Stimulated activated CD8-positive, alpha-beta memory T cell treated with anti-CD3 and anti-CD28 coated beads, Interleukin-15, amount 100 ng/mL, for 24 hours (primary cell): ENCODE results near the gene PHYH.
"Not testable (repeated sequence)": the region's sequence is repeated elsewhere in the genome, so short reads cannot be mapped to it uniquely, and the experiment has no call there.

ENCODE experiments used
- DNase-seq: peaks from one replicate; pipeline ENCODE4 v3.0.0-alpha.2; 2020; ENCODE audit warnings: low read depth

Gene PHYH

DNA sequence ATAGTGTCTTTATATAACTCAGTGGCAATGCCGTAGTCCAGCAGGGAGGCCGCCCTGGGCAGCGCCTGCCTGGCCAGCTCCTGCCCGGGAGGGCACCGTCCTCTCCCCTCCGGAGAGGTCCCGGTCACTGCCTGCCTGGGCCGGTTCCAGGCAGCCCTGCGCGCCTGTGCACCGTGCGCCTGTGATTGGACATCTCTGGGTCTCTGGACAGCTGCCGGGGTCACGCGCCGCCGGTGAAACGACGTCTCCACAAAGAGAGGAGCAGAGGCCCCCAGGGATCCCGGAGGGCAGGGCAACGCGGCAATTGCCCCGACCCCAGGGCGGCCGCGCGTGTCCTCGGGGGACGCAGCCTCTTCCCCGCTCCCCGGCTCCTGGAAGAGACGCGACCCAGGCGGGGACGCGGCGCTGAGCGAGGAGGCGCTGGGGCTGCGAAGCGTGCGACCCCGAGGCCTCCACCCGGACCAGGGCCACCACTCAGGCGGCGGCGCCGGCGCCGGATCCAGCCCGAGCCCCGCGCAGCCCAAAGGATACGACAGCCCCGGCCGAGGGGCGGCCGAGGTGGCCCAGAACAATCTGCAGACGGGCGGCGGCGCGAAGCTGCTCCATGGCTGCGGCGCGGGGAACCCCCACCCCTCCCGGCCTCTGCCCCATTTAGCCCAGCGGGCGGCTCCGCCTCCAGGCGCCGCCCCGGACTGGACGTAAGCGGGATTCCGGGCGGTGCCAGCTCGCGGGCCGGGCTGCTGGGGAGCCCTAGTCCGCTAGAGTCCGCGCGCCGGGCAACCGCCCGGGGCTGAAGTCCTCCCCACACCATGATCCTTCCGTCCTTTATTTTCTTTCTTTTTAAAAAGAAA, at the start of gene PHYH:
Gene PHYH, minus strand, starts transcription at position 628 of the 851 bp plus-strand sequence. Its CDS starts 22 bp downstream, at position 606.
- peak; percentile 57 for DNase-seq

DNA sequence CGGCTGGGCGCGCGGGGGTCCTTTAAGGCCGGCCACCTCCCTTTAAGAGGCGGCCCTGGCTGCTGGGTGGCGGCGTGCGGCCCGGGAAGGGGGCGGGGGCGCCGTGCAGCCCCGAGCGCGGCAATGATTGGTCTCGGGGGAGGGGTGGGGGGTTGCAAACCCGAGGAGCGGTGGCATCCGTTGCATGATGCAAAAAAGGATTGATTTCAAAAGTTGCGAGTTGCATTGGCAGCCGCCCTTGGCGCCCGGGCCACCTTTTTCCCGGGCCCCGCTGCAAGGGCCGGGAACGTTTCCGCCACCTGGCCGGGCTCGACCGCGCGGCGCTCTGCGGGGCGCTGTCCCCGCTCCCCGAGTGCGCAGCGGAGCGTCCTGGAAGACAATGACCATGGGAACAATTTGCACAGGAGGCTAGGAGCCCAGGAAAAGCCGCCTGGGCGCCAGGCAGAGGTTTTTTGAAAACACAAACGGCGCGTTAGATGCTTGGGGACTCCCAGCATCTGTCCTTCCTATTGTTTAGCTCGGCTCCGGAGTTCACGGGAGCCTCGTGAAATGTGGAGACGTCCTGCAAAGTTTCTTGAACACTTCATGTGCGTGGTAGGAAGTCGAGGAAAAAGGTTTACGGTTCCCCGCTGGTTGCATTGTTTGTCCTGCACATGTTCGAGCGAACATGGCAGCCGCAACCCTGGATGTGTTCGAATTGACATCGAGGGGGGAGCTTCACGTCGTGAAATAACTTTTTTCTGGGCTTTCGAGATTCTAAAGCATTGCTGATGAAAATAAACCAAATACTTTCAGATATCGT, 48.6 kb upstream of the PHYH start, which contains the start of gene SEPHS1:
Gene SEPHS1, minus strand, starts transcription at position 78 of the 802 bp plus-strand sequence. CDS start 3,343 bp downstream, outside the sequence.
- peak; percentile 55 for DNase-seq

DNA sequence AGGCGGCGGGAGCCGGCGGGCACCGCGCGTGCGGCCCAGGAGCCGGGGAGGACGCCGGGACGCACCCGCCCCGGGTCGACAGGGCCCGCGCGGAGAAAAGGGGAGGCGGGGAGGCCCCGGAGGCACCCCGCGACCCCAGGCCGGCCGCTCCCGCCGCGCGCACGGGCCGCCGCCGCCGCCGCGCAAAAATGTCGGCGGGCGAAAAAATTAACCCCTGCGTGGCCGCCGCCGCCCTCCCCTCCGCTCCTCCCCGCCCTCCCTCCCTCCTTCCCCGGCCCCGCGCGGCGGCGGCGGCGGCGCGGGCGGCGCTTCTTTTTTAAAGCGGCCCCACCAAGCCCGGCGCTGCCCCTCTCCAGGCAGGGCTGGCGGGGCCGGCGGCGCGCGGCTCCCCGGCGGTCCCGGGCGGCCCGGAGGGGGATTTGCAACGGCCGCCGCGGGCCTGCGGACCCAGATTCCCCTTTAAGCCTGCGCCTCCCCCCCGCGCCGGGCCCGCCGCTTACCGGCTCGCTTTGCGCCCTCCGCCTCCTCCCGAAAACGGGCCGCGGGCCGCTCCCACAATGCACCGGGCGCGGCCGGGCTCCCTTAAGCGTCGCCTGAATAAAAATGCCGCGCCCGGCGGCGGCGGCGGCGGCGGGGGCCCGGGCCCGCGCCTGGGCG, 47.8 kb upstream of the PHYH start:
- DNase-seq, result peak; percentile 59

DNA sequence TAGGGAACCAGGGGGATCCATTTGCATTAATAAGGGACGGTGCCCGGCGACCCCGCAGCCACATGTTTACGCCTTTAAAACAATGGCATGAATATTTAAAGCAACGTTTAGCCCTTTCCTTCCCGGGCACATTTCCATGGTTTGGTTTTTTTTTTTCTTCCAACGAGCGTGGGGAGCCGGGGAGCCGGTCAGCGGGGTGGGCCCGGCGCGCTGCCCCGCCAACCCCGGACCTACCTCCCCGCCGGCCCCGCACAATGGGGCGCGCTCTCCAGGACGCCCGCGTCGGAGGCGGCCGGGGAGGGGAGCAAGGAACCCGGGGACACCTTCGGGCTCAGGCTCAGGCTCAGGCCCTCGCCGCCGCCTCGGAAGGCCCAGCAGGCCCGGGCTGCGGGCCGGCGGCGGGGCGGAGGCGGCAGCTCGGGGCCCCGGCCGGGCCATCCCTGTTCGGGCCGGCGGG, 47.2 kb upstream of the PHYH start:
- DNase-seq, result no peak

DNA sequence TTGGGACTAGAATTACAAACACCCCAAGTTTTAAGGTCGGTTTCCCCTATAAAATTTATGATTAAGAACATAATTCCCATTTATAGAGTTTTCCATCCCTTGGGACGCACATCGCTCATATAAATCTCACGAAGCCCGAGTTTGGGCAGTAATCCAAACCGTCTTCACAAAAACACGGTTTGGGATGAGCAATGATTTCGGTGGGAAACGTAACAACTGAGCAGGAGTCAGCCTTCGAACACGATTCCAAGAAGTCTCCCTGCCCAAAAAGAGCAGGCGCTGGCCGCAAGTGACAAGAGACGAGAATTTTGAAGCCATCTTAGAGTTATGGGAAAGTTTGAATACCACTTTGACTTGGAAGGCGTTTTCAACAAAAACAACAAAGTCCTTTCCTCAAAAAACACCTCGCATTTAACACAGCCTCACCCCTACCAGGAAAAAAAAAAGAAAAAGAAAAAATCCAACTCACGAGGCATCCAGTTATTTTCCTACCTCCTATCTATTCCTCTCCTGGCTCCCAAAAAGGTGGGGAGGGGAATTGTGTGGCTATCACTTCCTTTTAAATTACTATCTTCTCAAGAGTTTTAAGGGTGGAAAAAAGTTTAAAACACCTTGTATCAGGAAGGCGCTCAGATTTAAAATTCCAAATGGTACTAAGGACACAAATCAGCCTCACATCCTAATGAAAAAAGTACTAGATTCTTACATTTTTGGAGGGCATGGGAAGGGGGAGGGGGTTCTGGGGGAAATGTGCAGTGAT, 46.6 kb upstream of the PHYH start:
- DNase-seq, result no peak

DNA sequence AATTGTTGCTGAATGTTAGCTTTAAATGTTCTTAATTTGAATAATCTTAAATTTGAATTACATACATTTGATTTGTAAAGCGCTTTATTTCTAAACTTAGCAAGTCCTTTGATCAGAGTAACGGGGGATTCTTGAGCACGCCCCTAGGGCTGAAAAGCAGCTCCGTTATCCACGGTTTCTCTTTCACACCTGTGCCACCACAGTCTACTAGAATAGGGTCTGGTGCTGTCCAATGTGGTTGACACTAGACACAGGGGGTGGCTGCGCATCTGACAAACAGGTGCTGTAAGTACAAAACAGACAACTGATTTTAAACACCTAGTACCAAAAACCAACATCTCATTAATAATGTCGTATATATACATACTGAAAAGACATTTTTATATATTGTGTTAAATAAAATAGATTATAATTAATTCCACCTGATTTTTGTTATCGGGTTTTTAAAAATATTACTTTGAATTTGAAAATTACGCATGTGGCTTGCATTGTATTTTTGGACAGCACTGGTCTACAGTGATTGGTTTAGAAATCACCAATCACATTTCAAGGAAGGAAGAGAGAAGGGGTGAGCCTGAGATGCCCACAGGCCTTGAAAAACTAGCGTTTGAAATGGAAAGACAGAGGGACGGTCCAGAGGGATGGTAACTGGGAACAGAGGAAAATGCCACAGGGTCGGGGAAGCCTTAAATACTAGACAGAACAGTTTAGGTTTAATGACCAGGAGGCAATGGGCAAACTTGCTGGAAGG, 40.9 kb upstream of the PHYH start:
- no peak for DNase-seq

DNA sequence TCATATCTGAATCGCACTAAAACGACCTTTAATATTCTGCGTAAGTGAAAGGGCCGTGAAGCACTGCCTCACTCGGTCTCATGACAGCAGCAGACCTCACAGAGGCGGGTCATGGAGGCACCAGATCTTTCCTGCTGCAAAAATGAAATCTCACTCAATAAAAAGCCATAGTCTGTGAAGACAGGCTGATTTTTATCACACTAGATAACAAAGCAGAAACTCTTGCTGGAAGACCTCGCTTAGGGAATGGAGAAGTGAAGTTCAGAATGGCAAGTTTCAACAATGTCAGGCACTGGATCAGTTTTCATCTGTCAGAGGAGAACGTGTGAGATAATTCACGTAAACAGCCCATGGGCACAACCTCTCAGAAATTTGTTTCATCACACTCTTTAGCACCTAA, 40.2 kb upstream of the PHYH start:
- no peak for DNase-seq

DNA sequence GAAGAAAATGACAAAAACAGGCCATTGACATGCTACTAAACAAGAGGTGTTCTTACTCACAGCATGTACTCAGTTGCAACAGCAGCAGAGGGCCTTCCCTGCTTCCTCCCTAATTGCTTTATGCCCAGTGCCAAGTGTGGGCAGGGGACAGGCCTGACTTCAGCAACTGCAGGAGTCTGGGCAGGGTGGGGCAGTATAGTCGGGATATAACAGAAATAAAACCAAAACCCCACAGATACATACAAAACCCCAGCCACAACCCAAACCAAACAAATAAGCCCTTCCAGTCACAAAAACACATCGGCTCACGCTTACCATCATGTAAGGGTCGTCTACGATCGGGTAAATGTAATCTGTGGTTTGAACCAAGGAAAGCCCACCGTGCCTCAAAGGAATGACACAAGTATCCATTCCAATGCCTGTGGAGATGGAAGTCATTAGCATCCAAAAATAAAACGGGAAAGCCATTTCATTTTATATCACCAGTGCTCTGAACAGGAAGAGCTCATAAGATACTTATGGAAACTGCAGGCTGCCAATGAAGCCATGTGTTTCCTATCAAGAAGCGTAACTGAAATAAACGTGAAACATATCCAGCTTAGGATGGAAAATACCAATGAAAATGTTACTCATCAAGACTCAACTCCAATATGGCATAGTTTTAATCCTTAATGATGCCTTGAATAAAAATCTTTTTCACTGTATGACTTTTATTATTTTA, 38.7 kb upstream of the PHYH start:
- DNase-seq, result no peak

DNA sequence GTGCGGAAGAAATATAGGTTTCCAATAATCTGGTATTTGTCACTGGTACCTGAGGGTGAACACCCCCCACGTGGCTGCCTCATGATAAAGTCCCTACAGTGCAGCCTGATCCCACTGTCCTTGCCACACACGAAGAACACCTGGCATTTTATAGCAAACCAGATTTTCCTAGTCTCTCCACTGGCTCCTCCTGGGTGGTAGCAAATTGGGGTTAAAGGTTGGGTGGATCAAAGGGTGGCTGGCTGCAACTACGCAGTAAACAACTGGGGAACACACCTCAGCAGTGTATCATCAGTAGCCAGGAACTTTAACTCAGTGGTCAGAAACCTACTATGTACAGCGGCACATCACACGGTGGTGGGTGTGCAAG, 37.9 kb upstream of the PHYH start:
- no peak for DNase-seq

DNA sequence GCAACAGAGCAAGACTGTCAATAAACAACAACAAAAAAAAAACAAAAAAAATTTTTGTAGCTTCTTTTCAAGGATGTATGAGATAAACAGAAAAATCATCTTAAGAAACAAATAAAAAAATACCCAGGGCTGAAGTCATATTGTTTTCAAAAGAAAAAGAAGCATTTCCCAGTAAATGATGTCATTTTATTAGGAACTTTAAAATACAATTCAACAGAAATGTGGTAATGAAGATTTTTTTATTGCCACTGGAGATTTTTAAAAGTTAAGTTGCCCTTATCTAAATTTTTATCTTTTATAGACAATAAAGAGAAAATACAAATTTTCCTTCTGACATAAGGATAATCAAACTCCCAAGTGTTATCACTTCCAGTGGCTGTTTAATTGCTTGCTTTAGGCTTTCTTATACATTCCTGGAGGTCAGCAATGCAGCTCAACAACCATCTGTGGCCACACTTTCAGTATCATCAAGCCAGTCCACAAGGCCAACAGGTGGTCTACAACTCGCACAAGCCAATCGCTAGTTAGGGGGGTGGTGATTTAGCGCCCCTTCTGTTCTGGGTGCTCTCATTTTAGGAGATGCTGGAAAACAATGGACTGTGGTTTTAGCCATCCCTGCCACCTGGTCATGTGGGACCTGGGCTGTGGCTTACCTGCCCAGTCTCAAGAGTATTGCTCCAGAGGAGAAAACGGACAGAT, 37.4 kb upstream of the PHYH start:
- no peak for DNase-seq

DNA sequence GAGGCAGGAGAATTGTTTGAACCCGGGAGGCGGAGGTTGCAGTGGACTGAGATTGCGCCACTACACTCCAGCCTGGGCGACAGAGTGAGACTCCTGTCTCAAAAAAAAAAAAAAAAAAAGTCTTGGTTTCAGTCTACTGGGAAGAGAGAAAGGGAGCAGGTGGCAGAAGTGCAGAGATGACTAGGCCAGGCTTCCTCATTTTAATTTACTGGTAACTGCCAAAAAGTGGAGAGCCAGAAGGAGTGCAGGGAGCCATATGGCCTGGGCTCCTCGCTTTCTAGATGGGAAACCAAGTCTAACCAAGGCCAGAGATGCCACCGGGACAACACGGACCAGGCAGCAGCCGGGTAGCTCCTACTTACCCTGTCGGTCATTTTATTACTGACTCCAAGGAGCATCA, 36.0 kb upstream of the PHYH start:
- no peak for DNase-seq

DNA sequence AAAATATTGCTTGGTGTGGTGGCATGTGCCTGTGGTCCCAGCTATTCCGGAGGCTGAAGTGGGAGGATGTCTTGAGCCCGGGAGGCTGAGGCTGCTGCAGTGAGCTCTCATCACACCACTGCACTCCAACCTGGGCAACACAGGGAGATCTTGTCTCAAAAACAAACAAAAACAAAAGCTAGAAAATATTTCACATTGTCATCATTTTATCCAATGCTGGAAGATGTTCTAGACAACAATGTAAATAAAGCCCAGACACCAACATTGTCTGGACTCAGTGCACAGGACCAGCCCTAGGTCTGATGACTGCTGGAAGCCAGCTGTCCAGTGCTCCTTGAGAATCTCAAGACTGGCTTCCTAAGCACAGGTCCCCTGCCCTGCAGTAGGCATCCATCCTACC, 34.7 kb upstream of the PHYH start:
- no peak for DNase-seq

DNA sequence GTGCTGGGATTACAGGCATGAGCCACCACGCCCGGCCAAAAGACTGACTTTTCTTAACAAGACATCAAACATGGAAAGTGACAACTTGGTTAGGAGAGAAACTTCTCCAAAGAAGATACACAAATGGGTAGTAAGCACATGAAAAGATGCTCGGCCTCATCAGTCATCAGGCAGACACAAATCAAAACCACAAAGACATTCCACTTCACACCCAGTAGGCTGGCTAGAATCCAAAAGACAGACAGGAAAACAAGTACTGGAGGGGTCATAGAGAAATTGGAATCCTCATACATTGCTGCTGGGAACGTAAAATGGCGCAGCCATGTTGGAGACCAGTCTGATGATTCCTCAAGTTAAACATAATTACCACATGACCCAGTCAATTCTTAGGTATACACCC, 31.8 kb upstream of the PHYH start:
- DNase-seq, result no peak

DNA sequence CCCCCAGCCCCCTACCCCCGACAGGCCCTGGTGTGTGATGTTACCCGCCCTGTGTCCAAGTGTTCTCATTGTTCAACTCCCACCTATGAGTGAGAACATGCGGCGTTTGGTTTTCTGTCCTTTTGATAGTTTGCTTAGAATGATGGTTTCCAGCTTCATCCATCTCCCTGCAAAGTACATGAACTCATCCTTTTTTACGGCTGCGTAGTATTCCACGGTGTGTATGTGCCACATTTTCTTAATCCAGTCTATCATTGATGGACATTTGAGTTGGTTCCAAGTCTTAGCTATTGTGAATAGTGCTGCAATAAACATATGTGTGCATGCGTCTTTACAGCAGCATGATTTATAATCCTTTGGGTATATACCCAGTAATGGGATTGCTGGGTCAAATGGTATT, 31.1 kb upstream of the PHYH start:
- not testable (repeated sequence) for DNase-seq

DNA sequence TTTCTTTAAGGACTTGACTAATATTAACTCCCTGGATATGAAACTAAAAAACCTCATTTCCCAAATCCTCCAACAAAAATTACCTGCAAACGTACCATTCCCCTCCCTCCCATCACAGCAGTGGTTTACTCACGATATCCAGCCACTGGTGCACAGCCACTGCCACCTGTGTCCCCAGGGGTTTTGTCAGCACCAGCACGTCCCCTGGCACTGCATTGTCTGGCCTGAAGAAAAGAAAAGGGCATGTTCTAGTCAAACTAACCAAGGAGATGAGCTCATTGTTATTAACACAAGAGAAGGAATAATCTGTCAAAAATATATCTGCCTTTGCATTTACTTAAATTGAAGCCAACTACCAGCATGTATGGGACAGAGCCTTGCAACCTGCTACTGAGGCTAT, 29.7 kb upstream of the PHYH start:
- no peak for DNase-seq

DNA sequence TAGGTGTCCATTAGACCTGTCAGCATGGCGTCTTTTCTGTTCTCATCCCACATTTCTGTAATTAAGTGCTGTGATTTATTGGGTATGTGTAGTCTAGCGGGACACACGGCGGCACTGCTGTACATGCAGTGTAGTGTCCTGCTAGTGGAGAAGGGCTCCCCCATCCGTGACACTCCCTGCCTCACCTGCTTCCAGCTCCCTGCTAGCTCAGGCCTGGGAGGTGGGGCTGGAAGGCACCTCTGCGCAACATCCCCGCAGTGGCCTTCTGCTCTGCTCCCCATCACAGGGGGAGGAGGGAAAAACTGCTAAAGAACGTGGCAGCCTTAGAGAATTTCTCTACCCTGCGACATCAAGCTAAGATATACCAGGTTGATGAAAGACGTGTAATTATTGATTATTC, 28.7 kb upstream of the PHYH start:
- DNase-seq, result no peak

DNA sequence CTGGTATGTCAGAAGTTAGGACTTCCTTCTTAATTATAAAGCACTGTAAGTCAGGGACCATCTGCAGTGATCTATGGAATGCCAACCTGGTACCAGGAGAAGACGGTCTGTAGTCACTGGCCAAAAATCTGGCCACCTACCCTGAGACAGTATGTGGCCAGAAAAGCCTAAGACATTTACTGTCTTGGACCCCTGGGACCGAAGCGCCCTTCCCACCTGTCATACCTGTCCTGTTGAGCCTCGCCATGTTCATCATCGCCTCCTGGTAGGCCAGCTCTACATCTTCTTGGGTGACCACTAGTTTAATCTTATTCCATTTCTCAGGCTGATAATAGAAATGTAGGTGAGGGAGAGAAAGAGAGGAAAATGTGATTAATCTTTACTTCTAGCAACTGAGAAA, 28.3 kb upstream of the PHYH start:
- DNase-seq, result no peak

DNA sequence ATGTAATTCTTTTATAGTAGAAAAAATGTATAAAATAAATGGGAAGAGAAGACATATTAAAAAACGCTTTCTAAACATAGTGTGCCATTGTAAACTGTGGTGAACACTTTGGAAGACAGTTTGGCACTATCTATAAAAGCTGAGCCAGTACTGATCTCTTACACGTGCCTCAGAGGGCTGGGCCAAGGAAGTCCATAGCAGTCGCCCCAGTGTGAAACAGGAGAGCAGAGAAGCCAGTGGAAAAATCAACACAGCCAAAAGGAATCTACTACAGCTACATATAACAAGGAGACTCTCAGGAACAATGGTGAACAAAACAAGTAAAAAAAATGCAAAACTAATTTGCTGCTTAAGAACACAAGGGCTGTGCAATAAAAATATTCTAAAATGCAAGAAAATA, 27.7 kb upstream of the PHYH start:
- no peak for DNase-seq

DNA sequence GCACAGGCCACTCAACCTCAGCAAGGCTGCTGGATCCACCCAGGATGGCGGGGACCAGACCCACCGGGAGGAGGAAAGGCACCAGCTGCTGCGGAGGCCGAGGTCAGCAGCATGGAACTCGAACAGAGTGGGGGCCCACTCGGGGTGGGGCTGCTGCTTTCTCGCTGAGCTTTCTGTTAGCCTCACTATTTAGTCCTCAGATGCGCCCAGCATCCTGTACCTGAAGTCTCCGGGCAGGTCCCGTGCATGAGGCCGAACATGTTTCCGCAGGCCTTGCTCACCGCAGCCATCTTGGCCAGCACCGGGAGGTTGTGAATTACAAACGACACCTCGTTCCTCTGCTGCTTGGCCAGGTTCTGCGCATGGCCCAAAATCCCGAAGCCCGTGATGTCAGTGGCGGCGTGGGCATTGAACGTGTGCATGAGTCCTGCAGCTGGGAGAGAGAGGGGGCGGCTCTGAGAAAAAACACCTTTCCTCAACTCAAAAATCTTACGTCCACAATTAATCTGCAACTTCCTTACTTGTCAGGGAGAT, 22.8 kb upstream of the PHYH start:
- DNase-seq, result no peak

DNA sequence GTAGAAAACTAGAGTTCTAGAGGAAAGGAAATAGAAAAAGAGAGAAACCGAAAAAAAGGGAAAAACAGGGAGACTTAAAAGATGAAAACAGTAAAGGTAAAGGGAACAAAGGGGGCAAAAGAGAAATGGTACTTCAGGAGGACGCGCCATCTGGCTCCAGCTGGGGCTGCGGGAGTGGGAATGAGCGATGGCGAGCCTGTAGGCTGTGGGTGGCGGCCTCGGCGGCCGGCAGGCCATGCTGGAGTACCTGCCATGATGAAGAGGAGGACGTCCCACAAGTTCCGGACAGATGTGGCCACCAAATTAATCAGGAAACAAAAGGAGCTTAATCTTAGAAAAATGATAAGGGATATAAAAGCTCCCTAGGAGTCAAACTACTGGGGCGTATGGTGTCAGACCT, 21.7 kb upstream of the PHYH start:
- DNase-seq, result no peak
